ENCODE results near the gene CPNE8.

Gene CPNE8

DNA sequence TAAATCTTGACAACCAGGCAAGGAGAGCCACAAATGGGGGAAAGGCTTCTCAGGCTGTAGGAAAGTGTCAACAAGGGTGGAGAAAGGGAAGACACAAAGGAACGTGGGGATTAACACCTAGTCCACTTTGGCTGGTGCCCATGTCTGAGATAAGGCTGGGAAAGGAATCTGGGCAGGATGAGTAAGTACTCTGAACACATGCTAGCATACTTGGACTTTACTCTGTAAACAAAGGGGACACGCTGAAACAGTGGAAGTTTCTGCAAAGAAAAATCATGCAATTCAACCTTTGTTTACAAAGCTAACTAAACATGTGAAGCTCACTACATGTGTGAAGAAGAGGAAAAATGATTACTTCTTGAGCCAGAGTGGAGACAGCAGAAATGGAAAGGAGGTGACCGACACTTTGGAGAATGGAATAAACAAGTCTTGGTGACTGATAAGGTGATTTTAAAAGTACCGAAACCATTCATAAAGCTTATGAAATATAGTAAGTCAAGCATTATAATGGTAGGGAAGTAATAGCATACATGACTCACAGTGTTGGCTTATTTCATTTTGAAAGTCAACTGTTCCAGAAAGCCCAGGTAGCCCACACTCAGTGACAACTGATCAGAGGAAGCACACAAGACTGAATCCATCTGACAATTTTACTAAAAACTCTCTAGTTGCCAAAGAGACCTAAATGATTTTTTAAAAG is 13.2 kb downstream of the CPNE8 start:
- TF ChIP-seq, protein P1, sequence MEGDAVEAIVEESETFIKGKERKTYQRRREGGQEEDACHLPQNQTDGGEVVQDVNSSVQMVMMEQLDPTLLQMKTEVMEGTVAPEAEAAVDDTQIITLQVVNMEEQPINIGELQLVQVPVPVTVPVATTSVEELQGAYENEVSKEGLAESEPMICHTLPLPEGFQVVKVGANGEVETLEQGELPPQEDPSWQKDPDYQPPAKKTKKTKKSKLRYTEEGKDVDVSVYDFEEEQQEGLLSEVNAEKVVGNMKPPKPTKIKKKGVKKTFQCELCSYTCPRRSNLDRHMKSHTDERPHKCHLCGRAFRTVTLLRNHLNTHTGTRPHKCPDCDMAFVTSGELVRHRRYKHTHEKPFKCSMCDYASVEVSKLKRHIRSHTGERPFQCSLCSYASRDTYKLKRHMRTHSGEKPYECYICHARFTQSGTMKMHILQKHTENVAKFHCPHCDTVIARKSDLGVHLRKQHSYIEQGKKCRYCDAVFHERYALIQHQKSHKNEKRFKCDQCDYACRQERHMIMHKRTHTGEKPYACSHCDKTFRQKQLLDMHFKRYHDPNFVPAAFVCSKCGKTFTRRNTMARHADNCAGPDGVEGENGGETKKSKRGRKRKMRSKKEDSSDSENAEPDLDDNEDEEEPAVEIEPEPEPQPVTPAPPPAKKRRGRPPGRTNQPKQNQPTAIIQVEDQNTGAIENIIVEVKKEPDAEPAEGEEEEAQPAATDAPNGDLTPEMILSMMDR (IDR thresholded peaks at IDR 0.05): no peak
- H3K27ac Mint-ChIP-seq: no peak overlapping the region
- H3K4me1 Mint-ChIP-seq: peaks cover 21% of the 10 kb centered on the region
- DNase-seq: no peak
- peaks cover 16% of the 10 kb centered on the region for H3K36me3 Mint-ChIP-seq (ENCODE audit: low read depth)
- no peaks in the 10 kb centered on the region for H3K27me3 Mint-ChIP-seq (ENCODE audit: low read depth, poor library complexity)
- no peak overlapping the region for H3K4me3 Mint-ChIP-seq
- peaks cover 7% of the 10 kb centered on the region for H3K9me3 Mint-ChIP-seq

DNA sequence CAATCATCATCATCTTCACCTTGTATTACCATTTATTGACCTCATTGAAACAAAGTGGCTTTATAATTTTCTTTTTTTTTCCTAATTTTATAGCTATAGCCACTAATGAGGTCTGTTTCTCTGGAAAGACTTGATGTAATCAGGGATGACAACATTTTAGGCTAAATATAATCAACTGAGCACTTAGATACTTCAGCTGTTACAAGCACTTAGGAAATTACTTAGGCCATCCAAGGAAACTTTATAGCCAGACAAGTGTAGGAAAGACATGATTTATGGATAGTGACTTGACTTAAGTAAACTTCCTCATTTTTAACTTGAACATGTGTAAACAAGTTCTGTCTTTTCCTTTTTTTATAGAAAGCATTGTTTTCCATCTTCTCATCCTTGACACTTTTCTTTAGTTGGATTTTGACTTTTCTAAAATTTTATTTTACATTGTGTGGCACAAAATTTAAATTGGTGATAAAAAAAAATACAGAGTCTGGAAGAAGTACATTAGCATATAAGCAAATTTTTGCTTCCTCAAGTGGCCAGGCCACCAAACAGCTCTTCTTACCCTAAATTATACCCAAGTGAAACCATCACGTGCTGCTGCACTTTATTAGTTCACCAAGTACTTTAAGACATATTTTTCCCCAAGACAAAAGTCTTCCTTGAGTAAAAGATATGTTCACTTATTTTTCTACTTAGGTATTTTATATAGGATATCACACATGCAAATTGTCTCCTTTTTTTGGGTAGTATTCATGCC is 15.1 kb downstream of the CPNE8 start:
- DNase-seq: no peak

DNA sequence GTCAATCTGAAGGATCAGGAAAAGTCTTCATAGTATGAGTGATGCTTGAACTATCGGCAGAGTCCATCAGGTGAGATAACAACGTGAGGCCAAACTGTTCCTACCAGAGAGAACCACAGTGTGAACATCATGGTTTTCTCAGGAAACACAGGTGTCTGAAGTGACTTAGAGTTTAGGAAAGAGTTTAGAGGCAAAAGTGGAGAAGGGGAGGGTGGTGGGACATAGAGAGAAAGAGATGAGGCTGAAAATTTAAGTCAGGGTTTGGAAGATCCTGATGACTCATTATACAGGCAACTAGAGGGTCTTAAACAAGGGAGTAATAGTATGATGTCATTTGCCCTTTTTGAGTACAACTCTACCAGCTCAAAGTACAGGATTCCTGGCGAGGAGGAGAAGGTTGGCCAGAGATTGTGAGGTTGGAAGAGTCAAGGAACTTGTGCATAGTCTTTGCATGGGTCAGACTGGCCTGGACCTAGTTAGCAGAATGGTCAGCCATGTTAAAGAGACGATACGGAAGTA is 16.0 kb downstream of the CPNE8 start:
- TF ChIP-seq, protein P1 (IDR thresholded peaks at IDR 0.05): no peak
- H3K9me3 Mint-ChIP-seq: peaks cover 7% of the 10 kb centered on the region
- no peaks in the 10 kb centered on the region for H3K27me3 Mint-ChIP-seq (ENCODE audit: low read depth, poor library complexity)
- H3K4me3 Mint-ChIP-seq: no peak overlapping the region
- no peak for DNase-seq
- H3K4me1 Mint-ChIP-seq: peaks cover 13% of the 10 kb centered on the region
- peaks cover 16% of the 10 kb centered on the region for H3K36me3 Mint-ChIP-seq (ENCODE audit: low read depth)
- no peak overlapping the region for H3K27ac Mint-ChIP-seq

More for the DNA sequence above, 15.1 kb downstream of the CPNE8 start:
- no peak overlapping the region for H3K27ac Mint-ChIP-seq
- H3K4me3 Mint-ChIP-seq: no peak overlapping the region
- H3K9me3 Mint-ChIP-seq: peaks cover 7% of the 10 kb centered on the region
- peaks cover 16% of the 10 kb centered on the region for H3K36me3 Mint-ChIP-seq (ENCODE audit: low read depth)
- H3K27me3 Mint-ChIP-seq (ENCODE audit: low read depth, poor library complexity): no peaks in the 10 kb centered on the region
- H3K4me1 Mint-ChIP-seq: peaks cover 13% of the 10 kb centered on the region
- TF ChIP-seq, protein P1 (IDR thresholded peaks at IDR 0.05): no peak

DNA sequence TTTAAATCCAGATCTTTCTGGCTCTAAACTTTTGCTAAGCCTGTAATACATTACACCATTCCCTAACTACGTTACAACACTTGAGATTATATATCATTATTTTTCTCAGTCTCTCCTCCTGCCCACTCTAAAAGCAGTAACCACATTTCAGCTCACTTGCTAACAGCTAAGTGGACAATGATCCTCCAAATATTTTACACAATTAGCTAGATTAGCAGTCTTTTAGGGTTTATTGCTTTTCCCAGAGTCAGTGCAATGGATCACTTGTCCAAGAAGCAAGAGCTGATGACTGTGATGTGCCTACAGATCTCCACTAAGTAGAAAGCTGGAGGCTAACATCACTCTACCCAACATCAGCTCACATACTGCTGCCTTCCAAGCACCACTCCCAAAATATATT is 17.6 kb downstream of the CPNE8 start:
- peaks cover 13% of the 10 kb centered on the region for H3K4me1 Mint-ChIP-seq
- peaks cover 13% of the 10 kb centered on the region for H3K9me3 Mint-ChIP-seq
- H3K4me3 Mint-ChIP-seq: no peak overlapping the region
- H3K36me3 Mint-ChIP-seq (ENCODE audit: low read depth): peaks cover 27% of the 10 kb centered on the region
- no peaks in the 10 kb centered on the region for H3K27me3 Mint-ChIP-seq (ENCODE audit: low read depth, poor library complexity)
- DNase-seq: no peak
- TF ChIP-seq, protein P1 (IDR thresholded peaks at IDR 0.05): no peak
- no peak overlapping the region for H3K27ac Mint-ChIP-seq

DNA sequence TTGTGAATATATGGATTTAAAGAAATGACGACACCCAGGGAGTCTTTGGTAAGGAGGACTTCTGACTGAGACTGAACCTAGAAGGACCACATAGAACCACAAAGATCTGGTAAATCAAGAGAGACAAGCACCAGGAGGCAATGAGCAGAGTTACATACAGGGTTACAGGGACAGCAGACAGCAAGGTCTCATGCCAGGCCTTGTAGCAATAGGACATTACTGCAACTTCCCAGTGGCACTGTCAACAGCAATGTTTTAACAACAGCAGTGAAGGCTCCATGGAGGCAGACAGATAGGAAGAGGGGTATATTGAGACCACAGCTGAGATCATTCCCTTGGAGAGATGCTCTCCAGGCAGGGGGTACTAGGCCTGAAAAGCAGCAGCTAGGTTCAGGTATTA is 18.5 kb downstream of the CPNE8 start:
- TF ChIP-seq, protein P1 (IDR thresholded peaks at IDR 0.05): no peak
- peaks cover 18% of the 10 kb centered on the region for H3K9me3 Mint-ChIP-seq
- no peaks in the 10 kb centered on the region for H3K27me3 Mint-ChIP-seq (ENCODE audit: low read depth, poor library complexity)
- H3K4me1 Mint-ChIP-seq: peaks cover 13% of the 10 kb centered on the region
- H3K27ac Mint-ChIP-seq: no peak overlapping the region
- no peak overlapping the region for H3K4me3 Mint-ChIP-seq
- peaks cover 31% of the 10 kb centered on the region for H3K36me3 Mint-ChIP-seq (ENCODE audit: low read depth)
- DNase-seq: no peak

Data from nephron progenitor cell (in vitro differentiated cells).